ENCODE measurements around the gene PCSK1N.

PCSK1N gene

DNA sequence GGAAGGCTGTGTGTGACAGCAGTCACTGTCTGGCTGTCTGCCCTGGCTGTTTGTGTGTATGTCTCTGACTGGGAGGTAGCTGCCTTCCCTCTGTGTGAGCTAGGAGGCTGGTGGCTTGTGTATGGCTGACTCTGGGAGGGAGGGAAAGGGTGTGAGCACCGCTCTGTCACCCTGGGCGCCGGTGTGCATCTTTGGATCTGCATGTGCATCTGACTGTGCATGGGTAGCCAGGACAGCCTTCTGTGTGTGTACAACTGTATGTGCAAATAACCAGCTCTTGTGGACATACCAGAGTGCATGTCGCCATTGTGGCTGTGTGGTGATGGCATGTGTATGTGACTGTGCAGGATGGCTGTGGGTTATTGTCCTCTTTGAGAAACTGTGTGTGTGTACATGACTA is 16.5 kb downstream of the PCSK1N start:
- TF ChIP-seq, protein P1, sequence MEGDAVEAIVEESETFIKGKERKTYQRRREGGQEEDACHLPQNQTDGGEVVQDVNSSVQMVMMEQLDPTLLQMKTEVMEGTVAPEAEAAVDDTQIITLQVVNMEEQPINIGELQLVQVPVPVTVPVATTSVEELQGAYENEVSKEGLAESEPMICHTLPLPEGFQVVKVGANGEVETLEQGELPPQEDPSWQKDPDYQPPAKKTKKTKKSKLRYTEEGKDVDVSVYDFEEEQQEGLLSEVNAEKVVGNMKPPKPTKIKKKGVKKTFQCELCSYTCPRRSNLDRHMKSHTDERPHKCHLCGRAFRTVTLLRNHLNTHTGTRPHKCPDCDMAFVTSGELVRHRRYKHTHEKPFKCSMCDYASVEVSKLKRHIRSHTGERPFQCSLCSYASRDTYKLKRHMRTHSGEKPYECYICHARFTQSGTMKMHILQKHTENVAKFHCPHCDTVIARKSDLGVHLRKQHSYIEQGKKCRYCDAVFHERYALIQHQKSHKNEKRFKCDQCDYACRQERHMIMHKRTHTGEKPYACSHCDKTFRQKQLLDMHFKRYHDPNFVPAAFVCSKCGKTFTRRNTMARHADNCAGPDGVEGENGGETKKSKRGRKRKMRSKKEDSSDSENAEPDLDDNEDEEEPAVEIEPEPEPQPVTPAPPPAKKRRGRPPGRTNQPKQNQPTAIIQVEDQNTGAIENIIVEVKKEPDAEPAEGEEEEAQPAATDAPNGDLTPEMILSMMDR (IDR thresholded peaks at IDR 0.05; ENCODE audit: insufficient read depth, low read depth, low read length, missing control alignments) = no peak
- H3K4me3 ChIP-seq (ENCODE audit: low read length) = no peak overlapping the region
- DNase-seq (ENCODE audit: low read depth) = no peak

GRCh38 chrX:48818098-48818497 is 17.3 kb downstream of the PCSK1N start:
- no peak for DNase-seq (ENCODE audit: low read depth)
- TF ChIP-seq, protein P1 (IDR thresholded peaks at IDR 0.05; ENCODE audit: insufficient read depth, low read depth, low read length, missing control alignments) = no peak
- H3K4me3 ChIP-seq (ENCODE audit: low read length) = no peak overlapping the region

GRCh38 chrX:48816014-48816810 is 19.2 kb downstream of the PCSK1N start:
- H3K4me3 ChIP-seq (ENCODE audit: low read length) = no peak overlapping the region
- TF ChIP-seq, protein P1 (IDR thresholded peaks at IDR 0.05; ENCODE audit: insufficient read depth, low read depth, low read length, missing control alignments) = no peak
- DNase-seq (ENCODE audit: low read depth) = no peak

- TF ChIP-seq, protein P1 (IDR thresholded peaks at IDR 0.05; ENCODE audit: insufficient read depth, low read depth, low read length, missing control alignments) = no peak
- no peak overlapping the region for H3K4me3 ChIP-seq (ENCODE audit: low read length)
- no peak for DNase-seq (ENCODE audit: low read depth)
These were observed 20.1 kb downstream of the PCSK1N start for GRCh38 chrX:48815266-48815665.

- TF ChIP-seq, protein P1 (IDR thresholded peaks at IDR 0.05; ENCODE audit: insufficient read depth, low read depth, low read length, missing control alignments) = no peak
- H3K4me3 ChIP-seq (ENCODE audit: low read length) = no peak overlapping the region
- DNase-seq (ENCODE audit: low read depth) = no peak
These were observed 20.7 kb downstream of the PCSK1N start for GRCh38 chrX:48814722-48815121.

GRCh38 chrX:48813644-48814043 is 21.8 kb downstream of the PCSK1N start:
- H3K4me3 ChIP-seq (ENCODE audit: low read length) = no peak overlapping the region
- no peak for DNase-seq (ENCODE audit: low read depth)
- TF ChIP-seq, protein P1 (IDR thresholded peaks at IDR 0.05; ENCODE audit: insufficient read depth, low read depth, low read length, missing control alignments) = no peak

DNA sequence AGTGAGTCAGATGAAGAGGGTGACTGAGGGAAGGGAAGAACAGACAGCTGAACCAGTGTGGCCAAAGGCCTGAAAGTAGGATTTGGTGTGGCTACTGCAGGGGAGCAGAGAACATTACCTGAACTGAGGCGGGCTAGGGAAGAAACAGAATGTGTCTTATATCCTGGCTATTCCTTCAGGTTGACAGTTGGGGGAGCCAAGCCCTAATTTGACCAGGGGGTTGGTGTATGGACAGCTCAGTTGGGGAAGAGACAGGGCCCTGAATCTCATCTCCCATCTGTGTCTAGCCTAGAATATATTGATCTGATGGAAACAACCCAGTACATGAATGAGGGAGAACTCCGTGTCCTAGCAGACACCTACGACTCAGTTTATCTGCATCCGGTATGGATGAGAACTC is 29.3 kb downstream of the PCSK1N start:
- no peak overlapping the region for H3K4me3 ChIP-seq (ENCODE audit: low read length)
- TF ChIP-seq, protein P1 (IDR thresholded peaks at IDR 0.05; ENCODE audit: insufficient read depth, low read depth, low read length, missing control alignments) = no peak
- peak; percentile 2 for DNase-seq (ENCODE audit: low read depth)

Measured in epithelial cell of esophagus (primary cell).